Transverse colon (tissue), 4 donors: ENCODE measurements around the gene CEP192. TPM values are rescaled to one million over a fixed set of nuclear protein-coding genes. Genes with fewer than 3 reads are reported as not detected.
"Not testable (repeated sequence)": the region's sequence is repeated elsewhere in the genome, so short reads cannot be mapped to it uniquely, and the experiment has no call there.

ENCODE experiments used
- DNase-seq: peaks from one replicate; pipeline ENCODE4 v3.0.0-alpha.2; 2019
- H3K27ac ChIP-seq, 4 donors: fragments of 200-600 bp; sonication (generic); 2 replicates each; pipeline ENCODE4 v1.5.1; 2016 to 2018; ENCODE audit warnings: inconsistent platforms in 4 of 4
- H3K27me3 ChIP-seq: fragments of 200-600 bp; sonication (generic); 2 replicates; pipeline ENCODE4 v1.5.1; 2017; ENCODE audit warnings: inconsistent platforms
- H3K36me3 ChIP-seq, 4 donors: fragments of 200-600 bp; sonication (generic); 2 replicates each; pipeline ENCODE4 v1.5.1; 2017 to 2019; ENCODE audit warnings: inconsistent platforms in 4 of 4
- H3K4me1 ChIP-seq, 4 donors: fragments of 200-600 bp; sonication (generic); 2 replicates each; pipeline ENCODE4 v1.5.1; 2017 to 2020; ENCODE audit warnings: inconsistent platforms in 4 of 4
- H3K4me3 ChIP-seq, 4 donors: fragments of 200-600 bp; sonication (generic); 1 replicate in 1 of 4; 2 replicates in 3 of 4; pipeline versions ENCODE4 v1.5.1 to v1.6.1; 2017 to 2019; ENCODE audit warnings: inconsistent platforms in 4 of 4
- H3K9me3 ChIP-seq, 2 donors: fragments of 200-600 bp; sonication (generic); 2 replicates each; pipeline ENCODE4 v1.5.1; 2017 to 2019; ENCODE audit warnings: inconsistent platforms in 2 of 2
- EP300 ChIP-seq: sonication (generic); formaldehyde crosslinking; IDR thresholded peaks from one replicate; pipeline ENCODE4 v1.6.1; 2017; ENCODE audit warnings: antibody characterized with exemption, low read depth
- POLR2A ChIP-seq: fragments of 450-650 bp; IDR thresholded peaks from one replicate; pipeline ENCODE4 v1.6.1; 2016; ENCODE audit warnings: antibody characterized with exemption, mild to moderate bottlenecking, moderate library complexity
- POLR2AphosphoS5 ChIP-seq, 3 donors: sonication (generic); formaldehyde crosslinking; IDR thresholded peaks; one replicate each; pipeline ENCODE4 v1.6.1; 2016; ENCODE audit warnings: antibody characterized with exemption in 3 of 3
- WGBS, 2 donors: methylation state at CpG; one replicate each; pipeline ENCODE4 v1.1.5; 2018; ENCODE audit warnings: low coverage in 1 of 2; 5-methylcytosine and 5-hydroxymethylcytosine counted together
- in situ Hi-C, 4 donors: fragments of 200-750 bp; cut with MboI; loops; one replicate each; pipeline versions ENCODE4 v1.15.0 to v1.15.1; 2017; ENCODE audit warnings: low sequenced_read_pairs in 3 of 4, low pct_ligation_motif_present in 1 of 4, low pct_unique_long_range_greater_than_20kb in 1 of 4
- intact Hi-C: fragments of 100-400 bp; cut with DNase I; formaldehyde crosslinking; loops from one replicate; pipeline ENCODE4 v1.15.1; 2023; ENCODE audit warnings: low total_unique reads
- total RNA-seq, 4 donors: library from RNA; depleted of rRNA; stranded (reverse); fragments of >200 nt; gene quantifications; one replicate each; pipeline ENCODE4 v1.1.0, GENCODE V29; 2016
- TF ChIP-seq, protein P1 (sequence below), 5 experiments: fragments of 200-600 bp in 3 of 5; fragments of 450-650 bp in 2 of 5; sonication (generic) in 3 of 5; IDR thresholded peaks; 1 replicate in 2 of 5; 2 replicates in 3 of 5; pipeline ENCODE4 v1.5.1; 2016 to 2017; ENCODE audit warnings: antibody characterized with exemption in 5 of 5, inconsistent platforms in 3 of 5, mild to moderate bottlenecking in 2 of 5, moderate library complexity in 1 of 5

Gene CEP192
- total RNA-seq, 4 donors from 2014 or later, result 21.3 to 40.0 (median 34.1) TPM

DNA sequence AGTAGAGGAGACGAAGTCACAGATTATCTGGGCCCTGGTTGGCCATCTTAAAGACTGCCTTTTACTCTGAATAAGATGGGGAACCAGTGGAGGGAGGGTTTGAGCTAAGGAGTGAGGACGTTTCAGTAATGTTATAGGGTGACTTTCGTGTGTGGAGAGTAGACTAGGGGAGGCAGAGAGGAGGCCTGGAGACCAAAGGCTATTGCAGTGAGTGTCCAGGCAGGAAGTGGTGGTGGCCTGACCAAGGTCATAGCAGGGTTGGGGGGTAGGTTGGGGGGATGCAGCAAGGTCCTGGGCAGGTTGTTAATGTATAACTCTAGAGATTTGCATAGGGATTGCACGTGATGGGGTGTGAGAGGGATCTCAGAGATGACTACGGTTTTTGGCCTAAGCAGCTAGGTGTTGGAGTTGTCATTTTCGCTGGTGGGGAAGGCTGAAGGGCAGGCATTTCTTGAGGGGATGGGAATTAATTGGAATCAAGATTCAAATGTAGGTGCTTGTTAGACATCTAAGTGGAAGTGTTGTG is 4.9 kb downstream of the CEP192 start:
- Histone ChIP-seq H3K9me3 (no peaks in the 10 kb centered on the region), H3K27ac (no peak overlapping the region), H3K36me3 (peaks cover 0 to 8% (median 3%) of the 10 kb centered on the region in 4 donors), H3K27me3 (no peaks in the 10 kb centered on the region), H3K4me3 (no peak overlapping the region), H3K4me1 (peaks cover 8 to 28% (median 17%) of the 10 kb centered on the region in 4 donors)
- in situ Hi-C loops (no loop called here), intact Hi-C loops (no loop called here)
- TF ChIP-seq POLR2AphosphoS5 (IDR thresholded peaks at IDR 0.05) (no peak), EP300 (no peak), POLR2A (no peak)
- TF ChIP-seq, protein P1, sequence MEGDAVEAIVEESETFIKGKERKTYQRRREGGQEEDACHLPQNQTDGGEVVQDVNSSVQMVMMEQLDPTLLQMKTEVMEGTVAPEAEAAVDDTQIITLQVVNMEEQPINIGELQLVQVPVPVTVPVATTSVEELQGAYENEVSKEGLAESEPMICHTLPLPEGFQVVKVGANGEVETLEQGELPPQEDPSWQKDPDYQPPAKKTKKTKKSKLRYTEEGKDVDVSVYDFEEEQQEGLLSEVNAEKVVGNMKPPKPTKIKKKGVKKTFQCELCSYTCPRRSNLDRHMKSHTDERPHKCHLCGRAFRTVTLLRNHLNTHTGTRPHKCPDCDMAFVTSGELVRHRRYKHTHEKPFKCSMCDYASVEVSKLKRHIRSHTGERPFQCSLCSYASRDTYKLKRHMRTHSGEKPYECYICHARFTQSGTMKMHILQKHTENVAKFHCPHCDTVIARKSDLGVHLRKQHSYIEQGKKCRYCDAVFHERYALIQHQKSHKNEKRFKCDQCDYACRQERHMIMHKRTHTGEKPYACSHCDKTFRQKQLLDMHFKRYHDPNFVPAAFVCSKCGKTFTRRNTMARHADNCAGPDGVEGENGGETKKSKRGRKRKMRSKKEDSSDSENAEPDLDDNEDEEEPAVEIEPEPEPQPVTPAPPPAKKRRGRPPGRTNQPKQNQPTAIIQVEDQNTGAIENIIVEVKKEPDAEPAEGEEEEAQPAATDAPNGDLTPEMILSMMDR (IDR thresholded peaks at IDR 0.05), result no peak
- 88 to 89% methylated on average over 3 to 6 of the region's 6 CpGs for WGBS, 2 donors
- no peak for DNase-seq

DNA sequence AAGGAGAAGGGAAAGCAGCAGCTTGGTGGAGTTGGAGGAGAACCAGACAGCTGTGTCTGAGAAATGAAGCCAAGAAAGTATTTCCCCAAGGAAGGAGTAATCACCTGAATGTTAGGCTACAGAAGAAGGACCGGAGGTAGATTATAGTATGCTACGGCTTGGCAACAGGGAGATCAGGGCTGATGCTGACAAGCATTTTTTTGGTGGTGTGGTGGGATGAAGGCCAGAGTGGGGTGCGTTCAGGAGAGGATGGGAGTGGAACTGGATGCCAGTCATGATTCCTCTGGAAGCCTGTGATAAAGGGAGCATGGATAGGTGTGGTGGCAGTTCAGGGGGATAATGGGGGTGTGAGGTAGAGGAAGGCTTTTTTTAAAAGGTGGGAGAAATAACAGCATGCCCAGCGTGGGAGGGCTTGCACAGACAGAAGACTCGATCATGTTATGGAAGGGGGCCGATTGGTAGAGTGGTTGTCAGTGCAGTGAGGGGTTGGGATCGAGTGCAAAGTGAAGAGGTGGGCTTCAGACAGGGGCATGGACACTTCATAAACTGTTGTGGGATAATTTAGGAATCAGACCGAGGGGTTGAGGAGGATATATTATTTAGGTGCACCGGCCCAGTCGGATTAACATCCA is 5.6 kb downstream of the CEP192 start:
- Histone ChIP-seq H3K9me3 (no peaks in the 10 kb centered on the region), H3K36me3 (peaks cover 0 to 16% (median 5%) of the 10 kb centered on the region in 4 donors), H3K4me3 (no peak overlapping the region), H3K27me3 (no peaks in the 10 kb centered on the region), H3K4me1 (peaks cover 8 to 28% (median 17%) of the 10 kb centered on the region in 4 donors), H3K27ac (no peak overlapping the region)
- DNase-seq, result no peak
- 88 to 98% methylated on average over 10 of the region's 10 CpGs for WGBS, 2 donors
- intact Hi-C loops, result no loop called here
- in situ Hi-C loops, result no loop called here
- no peak for TF ChIP-seq POLR2A
- no peak for TF ChIP-seq EP300
- no peak for TF ChIP-seq POLR2AphosphoS5 (IDR thresholded peaks at IDR 0.05)
- TF ChIP-seq, protein P1 (IDR thresholded peaks at IDR 0.05), result no peak

GRCh38 chr18:12997330-12997729 is 6.2 kb downstream of the CEP192 start:
- H3K27ac ChIP-seq, intact Hi-C loops, H3K27me3 ChIP-seq, H3K4me3 ChIP-seq, in situ Hi-C loops, H3K9me3 ChIP-seq, DNase-seq: not testable (repeated sequence)
- Histone ChIP-seq H3K36me3 (peaks cover 0 to 22% (median 8%) of the 10 kb centered on the region in 4 donors), H3K4me1 (peaks cover 5 to 23% (median 12%) of the 10 kb centered on the region in 4 donors)
- 93 to 96% methylated on average over 2 of the region's 2 CpGs for WGBS, 2 donors

GRCh38 chr18:12998332-12999060 is 7.3 kb downstream of the CEP192 start:
- no peak for DNase-seq
- 61 to 65% methylated on average over 6 of the region's 6 CpGs for WGBS, 2 donors
- TF ChIP-seq EP300, result no peak
- no peak for TF ChIP-seq POLR2AphosphoS5 (IDR thresholded peaks at IDR 0.05)
- TF ChIP-seq POLR2A, result no peak
- TF ChIP-seq, protein P1 (IDR thresholded peaks at IDR 0.05), result no peak
- intact Hi-C loops (no loop called here), in situ Hi-C loops (no loop called here)
- Histone ChIP-seq H3K27ac (no peak overlapping the region), H3K36me3 (peaks cover 0 to 28% (median 9%) of the 10 kb centered on the region in 4 donors), H3K4me3 (no peak overlapping the region), H3K27me3 (no peaks in the 10 kb centered on the region), H3K9me3 (no peaks in the 10 kb centered on the region), H3K4me1 (peaks cover 0 to 13% (median 2%) of the 10 kb centered on the region in 4 donors)
